K562 (cell line): ENCODE data around the gene BTRC. TPM values are rescaled to one million over a fixed set of nuclear protein-coding genes. Genes with fewer than 3 reads are reported as not detected.

ENCODE experiments used
- BACH1 ChIP-seq: fragments of 200-800 bp; sonication (Bioruptor generic); IDR thresholded peaks from 2 replicates; pipeline ENCODE4 v1.6.1; 2016; ENCODE audit warnings: missing genetic modification characterization, missing compliant biosample characterization
- CBX8 ChIP-seq: fragments of 200-600 bp; sonication (generic); IDR thresholded peaks from 2 replicates; pipeline ENCODE4 v1.6.1; 2012; ENCODE audit warnings: borderline replicate concordance, mixed run types, low read depth, mild to moderate bottlenecking, moderate library complexity, mixed read lengths, low read length, control low read depth, inconsistent platforms; ENCODE audit not compliant: poor library complexity, severe bottlenecking; ENCODE audit errors: extremely low read depth
- CHD1 ChIP-seq: fragments of 200-600 bp; sonication (generic); IDR thresholded peaks from one replicate; pipeline ENCODE4 v1.6.1; 2012; ENCODE audit warnings: mild to moderate bottlenecking, moderate library complexity, low read length, inconsistent platforms
- CREM ChIP-seq: IDR thresholded peaks from 2 replicates; pipeline ENCODE4 v1.6.1; 2014; ENCODE audit warnings: antibody characterized with exemption, low read depth
- ETV5 ChIP-seq: sonication (generic); formaldehyde crosslinking; IDR thresholded peaks from 2 replicates; pipeline ENCODE4 v1.4.0; 2020; ENCODE audit warnings: low read depth, mild to moderate bottlenecking, missing genetic modification reagents
- EZH2 ChIP-seq: IDR thresholded peaks from 2 replicates; pipeline ENCODE4 v1.6.1; 2012; ENCODE audit warnings: low read depth, mild to moderate bottlenecking, inconsistent platforms, low read length, borderline replicate concordance
- FOXA3 ChIP-seq, 2 experiments: fragments of 450-650 bp in 1 of 2; sonication (generic) in 1 of 2; formaldehyde crosslinking; IDR thresholded peaks in 1 of 2; conservative IDR thresholded peaks in 1 of 2; 2 replicates each; pipeline versions ENCODE4 v1.4.0 to v1.8.0; 2020 to 2022; ENCODE audit warnings: mild to moderate bottlenecking in 2 of 2, missing genetic modification reagents in 1 of 2
- GATAD2A ChIP-seq: fragments of 450-650 bp; IDR thresholded peaks from 2 replicates; pipeline ENCODE4 v1.6.1; 2017
- GTF2F1 ChIP-seq: IDR thresholded peaks from 2 replicates; pipeline ENCODE4 v1.6.1; 2011; ENCODE audit warnings: low read depth, low read length, improper control_type of control experiment
- MAFF ChIP-seq: IDR thresholded peaks from 2 replicates; pipeline ENCODE4 v1.6.1; 2012; ENCODE audit warnings: low read length, improper control_type of control experiment
- MAZ ChIP-seq, 2 experiments: fragments of 450-650 bp in 1 of 2; sonication (generic) in 1 of 2; formaldehyde crosslinking; IDR thresholded peaks in 1 of 2; conservative IDR thresholded peaks in 1 of 2; 2 replicates each; pipeline versions ENCODE4 v1.4.0 to v1.5.0; 2020; ENCODE audit warnings: mild to moderate bottlenecking in 1 of 2, missing genetic modification reagents in 1 of 2
- MXD1 ChIP-seq: fragments of 250-450 bp; sonication (Bioruptor Pico); IDR thresholded peaks from 2 replicates; pipeline ENCODE4 v1.8.0; 2021; ENCODE audit warnings: borderline replicate concordance, mild to moderate bottlenecking, moderate library complexity; ENCODE audit not compliant: poor library complexity, severe bottlenecking
- NFIC ChIP-seq: fragments of 450-650 bp; IDR thresholded peaks from 2 replicates; pipeline ENCODE4 v1.6.1; 2017; ENCODE audit warnings: mild to moderate bottlenecking, inconsistent platforms
- PCBP1 ChIP-seq: fragments of 200-400 bp; formaldehyde crosslinking; IDR thresholded peaks from 2 replicates; pipeline ENCODE4 v1.6.1; 2018; ENCODE audit warnings: mild to moderate bottlenecking, low read depth, low read length; ENCODE audit not compliant: poor library complexity, severe bottlenecking
- PRPF4 ChIP-seq: fragments of 200-400 bp; formaldehyde crosslinking; IDR thresholded peaks from one replicate; pipeline ENCODE4 v1.6.1; 2017; ENCODE audit warnings: low read length, low read depth, mild to moderate bottlenecking; ENCODE audit not compliant: insufficient read depth, poor library complexity, severe bottlenecking
- RAD21 ChIP-seq, 2 experiments: fragments of 250-450 bp in 1 of 2; fragments of 450-650 bp in 1 of 2; sonication (Bioruptor Pico) in 1 of 2; formaldehyde crosslinking in 1 of 2; IDR thresholded peaks in 1 of 2; conservative IDR thresholded peaks in 1 of 2; 2 replicates each; pipeline versions ENCODE4 v1.4.0 to v1.8.0; 2020 to 2022; ENCODE audit warnings: mild to moderate bottlenecking in 2 of 2, moderate library complexity in 1 of 2
- RAD51 ChIP-seq: fragments of 450-650 bp; IDR thresholded peaks from 2 replicates; pipeline ENCODE4 v1.7.1; 2016; ENCODE audit warnings: low read depth, mild to moderate bottlenecking, borderline replicate concordance
- RHOXF2B ChIP-seq: fragments of 250-450 bp; sonication (Bioruptor Pico); conservative IDR thresholded peaks from 2 replicates; pipeline ENCODE4 v1.5.1; 2021
- SAFB ChIP-seq: fragments of 200-400 bp; formaldehyde crosslinking; IDR thresholded peaks from 2 replicates; pipeline ENCODE4 v1.6.1; 2017; ENCODE audit warnings: low read depth, low read length, borderline replicate concordance
- SAP30 ChIP-seq: fragments of 200-600 bp; sonication (generic); IDR thresholded peaks from 2 replicates; pipeline ENCODE4 v1.6.1; 2012; ENCODE audit warnings: borderline replicate concordance, low read depth, mild to moderate bottlenecking, moderate library complexity, low read length, control low read depth, inconsistent platforms; ENCODE audit not compliant: insufficient read depth, poor library complexity, severe bottlenecking
- SIX5 ChIP-seq, 2 experiments: IDR thresholded peaks; 2 replicates each; pipeline ENCODE4 v1.6.1; 2011; ENCODE audit warnings: low read length in 2 of 2, borderline replicate concordance in 1 of 2, low read depth in 1 of 2, mild to moderate bottlenecking in 1 of 2, moderate library complexity in 1 of 2; ENCODE audit not compliant: insufficient read depth in 1 of 2
- SMAD2 ChIP-seq: fragments of 150-350 bp; IDR thresholded peaks from 2 replicates; pipeline ENCODE4 v1.6.1; 2014; ENCODE audit warnings: low read depth, mild to moderate bottlenecking, low read length
- SMC3 ChIP-seq: conservative IDR thresholded peaks from 2 replicates; pipeline ENCODE4 v1.6.1; 2011; ENCODE audit warnings: low read depth, low read length, improper control_type of control experiment; ENCODE audit not compliant: insufficient read depth
- SRSF1 ChIP-seq: fragments of 200-400 bp; formaldehyde crosslinking; IDR thresholded peaks from 2 replicates; pipeline ENCODE4 v1.6.1; 2017; ENCODE audit warnings: mild to moderate bottlenecking, low read depth, low read length, moderate library complexity
- TGIF2 ChIP-seq: sonication (generic); formaldehyde crosslinking; IDR thresholded peaks from 2 replicates; pipeline ENCODE4 v1.8.1; 2022; ENCODE audit warnings: mild to moderate bottlenecking, missing genetic modification reagents, moderate library complexity
- ZC3H8 ChIP-seq: fragments of 450-650 bp; IDR thresholded peaks from 2 replicates; pipeline ENCODE4 v1.6.1; 2017
- ZKSCAN8 ChIP-seq: fragments of 200-800 bp; sonication (Bioruptor generic); IDR thresholded peaks from 2 replicates; pipeline ENCODE4 v1.6.1; 2016; ENCODE audit warnings: missing genetic modification characterization, missing compliant biosample characterization
- ZNF778 ChIP-seq: fragments of 450-650 bp; formaldehyde crosslinking; IDR thresholded peaks from 2 replicates; pipeline ENCODE4 v1.4.0; 2020; ENCODE audit warnings: mild to moderate bottlenecking, moderate library complexity
- polyA plus RNA-seq, 8 experiments: library from polyadenylated mRNA; depleted of rRNA in 4 of 8; stranded (reverse) in 5 of 8; unstranded in 3 of 8; fragments of >200 nt; fragmentation: Nextera tagmentation in 2 of 8; fragmentation: Illumina TruSeq in 1 of 8; extraction: Ambion mirVana in 2 of 8; extraction: Trizol in 1 of 8; gene quantifications; 2 replicates each; pipeline versions ENCODE4 v1.2.1 to v1.2.3, GENCODE V29; 2011 to 2014; ENCODE audit warnings: inconsistent platforms in 1 of 8, missing spikeins in 1 of 8
- total RNA-seq, 7 experiments: library from RNA; depleted of rRNA in 6 of 7; stranded (reverse); fragments of >200 nt in 6 of 7; fragmentation: Illumina TruSeq in 2 of 7; extraction: Trizol in 2 of 7; gene quantifications; 2 replicates each; pipeline versions ENCODE4 v1.2.1 to v1.2.3, GENCODE V29; 2011 to 2021; ENCODE audit warnings: low replicate concordance in 1 of 7

BTRC gene
- total and polyA plus RNA-seq, 9 of the 15 experiments (the other 6 are each of a cell fraction or from before 2014, with no cell fraction given), result 1.6 to 15.4 (median 7.0) TPM

- TF ChIP-seq MAZ (CRISPR knock-in tag; conservative IDR thresholded peaks at IDR 0.05 in 1 of 2, IDR thresholded peaks at IDR 0.05 in 1 of 2), result peak; percentile 74 to 80
- 0 out of 2 replicates have a peak, but pooled peaks have one; percentile 50 for TF ChIP-seq SAFB
- no peak for TF ChIP-seq BACH1
- peak; percentile 60; the same call in 1 of the 2 replicates for TF ChIP-seq ETV5 (CRISPR knock-in tag)
- 0 out of 2 replicates have a peak, but pooled peaks have one; percentile 4 for TF ChIP-seq CREM
- TF ChIP-seq SRSF1, result no peak
- TF ChIP-seq CBX8, result no peak
- TF ChIP-seq ZNF778 (CRISPR knock-in tag), result no peak
- no peak for TF ChIP-seq RHOXF2B (CRISPR knock-in tag)
- no peak for TF ChIP-seq MAFF
- TF ChIP-seq NFIC, result 0 out of 2 replicates have a peak, but pooled peaks have one; percentile 5
- TF ChIP-seq EZH2, result no peak
- no peak for TF ChIP-seq SIX5 (IDR thresholded peaks at IDR 0.05; ENCODE audit: borderline replicate concordance in 1 of 2, insufficient read depth in 1 of 2, low read depth in 1 of 2, low read length in 2 of 2)
- no peak for TF ChIP-seq TGIF2 (CRISPR knock-in tag)
- no peak for TF ChIP-seq PRPF4
- TF ChIP-seq GTF2F1, result no peak
- TF ChIP-seq RAD51, result no peak
- TF ChIP-seq SMC3, result peak; percentile 67
- TF ChIP-seq SAP30, result no peak
- TF ChIP-seq RAD21 (CRISPR knock-in tag; conservative IDR thresholded peaks at IDR 0.05 in 1 of 2, IDR thresholded peaks at IDR 0.05 in 1 of 2), result peak; percentile 64 to 69
- no peak for TF ChIP-seq FOXA3 (CRISPR knock-in tag; conservative IDR thresholded peaks at IDR 0.05 in 1 of 2, IDR thresholded peaks at IDR 0.05 in 1 of 2)
- no peak for TF ChIP-seq ZKSCAN8 (CRISPR knock-in tag)
- no peak for TF ChIP-seq CHD1
- no peak for TF ChIP-seq PCBP1
- no peak for TF ChIP-seq ZC3H8
- TF ChIP-seq MXD1, result no peak
- no peak for TF ChIP-seq GATAD2A
- no peak for TF ChIP-seq SMAD2
Observed at GRCh38 chr10:101569622-101570427, 215.9 kb downstream of the BTRC start (continued).
